Muscle layer of duodenum (tissue), 2 donors: ENCODE results near the gene OR51D1.

Experiments
- H3K27ac ChIP-seq: one replicate; pipeline ENCODE4 v1.7.0; 2013; ENCODE audit warnings: mild to moderate bottlenecking, low read length
- H3K27me3 ChIP-seq: one replicate; pipeline ENCODE4 v1.7.0; 2013; ENCODE audit warnings: low read depth, mild to moderate bottlenecking, control low read depth, low read length
- H3K36me3 ChIP-seq, 2 donors: one replicate each; pipeline ENCODE4 v1.7.0; 2013; ENCODE audit warnings: low read length in 2 of 2, control low read depth in 1 of 2, mild to moderate bottlenecking in 1 of 2; ENCODE audit not compliant: insufficient read depth in 2 of 2, control insufficient read depth in 1 of 2
- H3K4me1 ChIP-seq, 2 donors: one replicate each; pipeline ENCODE4 v1.7.0; 2013; ENCODE audit warnings: low read length in 2 of 2, mild to moderate bottlenecking in 2 of 2, control low read depth in 1 of 2, moderate library complexity in 1 of 2; ENCODE audit not compliant: insufficient read depth in 2 of 2, control insufficient read depth in 1 of 2
- H3K4me3 ChIP-seq, 2 donors: one replicate each; pipeline ENCODE4 v1.7.0; 2013; ENCODE audit warnings: low read length in 2 of 2, low read depth in 1 of 2, mild to moderate bottlenecking in 1 of 2
- H3K9me3 ChIP-seq, 2 donors: one replicate each; pipeline ENCODE4 v1.7.0; 2013; ENCODE audit warnings: low read length in 2 of 2, control low read depth in 1 of 2, mild to moderate bottlenecking in 1 of 2; ENCODE audit not compliant: control insufficient read depth in 1 of 2
- donor health status: healthy.

Gene OR51D1

DNA sequence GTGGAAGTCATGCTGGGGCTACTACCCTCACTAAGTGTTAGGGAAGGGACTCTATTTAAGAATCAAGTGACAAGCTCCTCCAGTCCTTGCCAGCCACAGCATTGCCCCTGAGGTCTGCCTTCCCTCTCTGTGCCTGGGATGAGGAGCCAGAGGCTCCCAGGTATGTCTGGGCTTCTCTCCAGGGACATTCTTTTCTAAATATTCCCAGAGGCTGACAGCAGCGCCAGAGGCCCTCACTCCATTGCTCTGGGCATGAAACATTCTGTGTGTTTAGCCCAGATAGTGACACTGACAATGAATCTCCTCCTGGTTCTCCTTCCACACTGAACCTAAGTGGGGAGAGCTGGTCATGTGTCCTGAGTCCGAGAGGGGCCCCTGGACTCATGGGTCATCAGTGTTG is 8.7 kb downstream of the OR51D1 start:
- Histone ChIP-seq H3K36me3 (no peaks in the 10 kb centered on the region), H3K27ac (no peak overlapping the region), H3K9me3 (no peaks in the 10 kb centered on the region), H3K27me3 (no peaks in the 10 kb centered on the region), H3K4me1 (peaks cover 0 to 20% of the 10 kb centered on the region in 2 donors), H3K4me3 (no peak overlapping the region)

DNA sequence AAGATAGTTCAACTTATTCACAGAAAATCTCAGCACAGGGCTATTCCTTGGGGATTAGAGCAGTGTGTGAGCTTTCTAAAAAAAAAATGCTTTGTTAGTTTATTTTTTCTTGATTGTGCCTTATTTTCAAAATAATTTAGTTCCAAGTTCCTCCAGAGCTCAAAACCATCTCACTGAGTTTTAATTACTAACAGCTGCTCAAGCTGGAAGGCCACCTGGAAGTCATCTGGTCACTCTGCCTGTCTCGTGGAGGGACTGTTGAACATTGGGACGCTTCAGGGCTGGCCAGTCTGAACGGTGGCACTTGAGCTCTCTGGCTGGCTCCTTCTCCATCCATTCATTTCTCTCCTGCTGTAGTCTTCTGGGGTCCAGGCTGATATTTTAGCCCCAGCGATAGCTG is 10.5 kb downstream of the OR51D1 start:
- Histone ChIP-seq H3K4me3 (no peak overlapping the region), H3K9me3 (no peaks in the 10 kb centered on the region), H3K27ac (no peak overlapping the region), H3K4me1 (peaks cover 0 to 20% of the 10 kb centered on the region in 2 donors), H3K36me3 (no peaks in the 10 kb centered on the region), H3K27me3 (no peaks in the 10 kb centered on the region)

GRCh38 chr11:4654635-4655369 is 17.5 kb downstream of the OR51D1 start:
- Histone ChIP-seq H3K4me3 (no peak overlapping the region), H3K27me3 (no peaks in the 10 kb centered on the region)

GRCh38 chr11:4658629-4659445 is 21.6 kb downstream of the OR51D1 start:
- H3K4me3 ChIP-seq = no peak overlapping the region
- no peaks in the 10 kb centered on the region for H3K9me3 ChIP-seq
- H3K4me1 ChIP-seq = no peaks in the 10 kb centered on the region
- no peaks in the 10 kb centered on the region for H3K36me3 ChIP-seq
- no peak overlapping the region for H3K27ac ChIP-seq
- no peaks in the 10 kb centered on the region for H3K27me3 ChIP-seq

More at GRCh38 chr11:4654635-4655369, 17.5 kb downstream of the OR51D1 start:
- Histone ChIP-seq H3K9me3 (no peaks in the 10 kb centered on the region), H3K36me3 (no peaks in the 10 kb centered on the region), H3K27ac (no peak overlapping the region), H3K4me1 (no peaks in the 10 kb centered on the region)

- H3K27me3 ChIP-seq = no peaks in the 10 kb centered on the region
- H3K9me3 ChIP-seq = no peaks in the 10 kb centered on the region
- no peaks in the 10 kb centered on the region for H3K36me3 ChIP-seq
- no peak overlapping the region for H3K27ac ChIP-seq
- H3K4me3 ChIP-seq = no peak overlapping the region
- H3K4me1 ChIP-seq = no peaks in the 10 kb centered on the region
Observed at GRCh38 chr11:4662876-4663275, 25.6 kb downstream of the OR51D1 start.

DNA sequence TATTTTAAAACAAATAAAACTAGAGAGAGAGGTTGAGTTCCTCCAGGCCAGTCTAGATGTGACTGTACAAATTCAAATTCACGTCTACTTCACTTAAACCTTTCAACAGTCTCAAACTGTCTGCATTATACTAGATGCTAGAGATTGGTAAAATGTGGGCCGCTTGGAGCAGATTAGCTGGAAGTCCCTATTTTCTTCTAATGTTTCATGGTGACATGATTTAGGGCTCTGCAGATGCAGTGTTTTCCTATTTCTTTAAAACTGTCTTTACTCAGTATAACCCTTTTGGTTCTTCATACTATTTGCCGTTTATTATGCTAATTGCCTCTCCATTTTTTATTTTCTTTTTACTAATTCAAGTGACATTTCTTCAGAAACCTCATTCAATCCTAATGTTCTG is 26.9 kb downstream of the OR51D1 start:
- Histone ChIP-seq H3K4me1 (no peaks in the 10 kb centered on the region), H3K36me3 (no peaks in the 10 kb centered on the region), H3K4me3 (no peak overlapping the region), H3K9me3 (no peaks in the 10 kb centered on the region), H3K27ac (no peak overlapping the region), H3K27me3 (no peaks in the 10 kb centered on the region)

DNA sequence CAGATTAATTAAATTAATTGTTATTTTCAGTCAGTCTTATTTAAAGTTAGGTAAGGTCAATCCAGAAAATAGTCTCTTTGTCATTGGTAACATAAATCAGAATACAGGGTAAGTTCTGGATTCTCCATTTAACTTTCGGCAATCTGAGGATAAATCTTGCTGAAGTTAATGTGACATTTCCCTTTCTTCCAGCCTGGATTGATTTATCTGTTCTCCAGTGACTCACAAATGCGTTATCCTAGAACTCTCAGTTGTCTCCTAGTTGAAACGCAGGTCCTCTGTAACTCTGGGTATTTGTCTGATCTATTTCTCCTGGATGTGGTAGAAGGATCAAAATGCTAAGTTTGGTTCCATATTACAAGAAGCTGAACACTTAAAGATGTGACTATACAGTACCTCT is 27.5 kb downstream of the OR51D1 start:
- Histone ChIP-seq H3K27me3 (no peaks in the 10 kb centered on the region), H3K36me3 (no peaks in the 10 kb centered on the region), H3K27ac (no peak overlapping the region), H3K4me3 (no peak overlapping the region), H3K4me1 (no peaks in the 10 kb centered on the region), H3K9me3 (no peaks in the 10 kb centered on the region)

GRCh38 chr11:4665424-4665823 is 28.1 kb downstream of the OR51D1 start:
- H3K27ac ChIP-seq = no peak overlapping the region
- no peaks in the 10 kb centered on the region for H3K36me3 ChIP-seq
- no peaks in the 10 kb centered on the region for H3K9me3 ChIP-seq
- H3K4me3 ChIP-seq = no peak overlapping the region
- no peaks in the 10 kb centered on the region for H3K27me3 ChIP-seq
- no peaks in the 10 kb centered on the region for H3K4me1 ChIP-seq

DNA sequence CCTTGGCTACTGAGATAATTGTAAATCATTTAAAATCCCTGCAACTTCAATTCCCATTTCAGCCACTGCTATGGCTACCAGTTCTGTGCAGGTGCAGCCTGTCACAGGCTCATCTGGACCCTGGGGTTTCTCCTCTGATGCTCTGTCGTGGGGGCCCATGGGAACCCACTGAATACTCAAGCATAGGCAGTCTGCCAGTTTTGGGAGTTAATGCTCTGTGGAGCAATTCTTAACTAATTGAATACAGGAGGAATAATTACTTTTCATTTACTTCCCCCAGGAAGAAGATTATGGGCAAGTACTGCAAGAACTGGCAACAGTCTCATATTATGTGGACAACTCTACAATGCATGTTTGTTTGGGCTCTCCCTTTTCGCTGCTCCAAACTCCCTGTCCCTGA is 34.5 kb downstream of the OR51D1 start:
- Histone ChIP-seq H3K36me3 (no peaks in the 10 kb centered on the region), H3K27ac (no peak overlapping the region), H3K4me3 (no peak overlapping the region), H3K27me3 (no peaks in the 10 kb centered on the region), H3K4me1 (no peaks in the 10 kb centered on the region), H3K9me3 (no peaks in the 10 kb centered on the region)

- Histone ChIP-seq H3K27ac (no peak overlapping the region), H3K36me3 (no peaks in the 10 kb centered on the region), H3K4me3 (no peak overlapping the region), H3K4me1 (no peaks in the 10 kb centered on the region), H3K27me3 (no peaks in the 10 kb centered on the region), H3K9me3 (no peaks in the 10 kb centered on the region)
Observed at GRCh38 chr11:4672470-4672869, 35.2 kb downstream of the OR51D1 start.

- Histone ChIP-seq H3K27me3 (no peaks in the 10 kb centered on the region), H3K4me3 (no peak overlapping the region), H3K4me1 (no peaks in the 10 kb centered on the region), H3K36me3 (no peaks in the 10 kb centered on the region), H3K27ac (no peak overlapping the region), H3K9me3 (no peaks in the 10 kb centered on the region)
Observed at GRCh38 chr11:4673781-4674180, 36.5 kb downstream of the OR51D1 start.
